RWPE2 (cell line): Measurements from ENCODE around the gene FOXR1.
A peak's percentile ranks its signal among the peaks of the same experiment; 100 is the strongest.

Experiments
- ATAC-seq: fragments of 200-7000 bp; cut with Tn5 transposase; 3 replicates; pipeline ENCODE4 v1.9.1; 2021; ENCODE audit warnings: low read depth
- DNase-seq: peaks from one replicate; pipeline ENCODE4 v3.0.0-alpha.2; 2020; ENCODE audit warnings: low spot score
- H3K27ac ChIP-seq: fragments of 450-650 bp; 2 replicates; pipeline ENCODE4 v1.5.1; 2017; ENCODE audit warnings: mild to moderate bottlenecking; ENCODE audit not compliant: poor library complexity, severe bottlenecking
- H3K27me3 ChIP-seq: fragments of 250-450 bp; sonication (Bioruptor Pico); 2 replicates; pipeline ENCODE4 v1.5.1; 2021; ENCODE audit warnings: mild to moderate bottlenecking, moderate library complexity; ENCODE audit not compliant: insufficient read depth, poor library complexity, severe bottlenecking
- H3K36me3 ChIP-seq: fragments of 250-450 bp; sonication (Bioruptor Pico); 2 replicates; pipeline ENCODE4 v1.5.1; 2020; ENCODE audit warnings: low read depth, mild to moderate bottlenecking, moderate library complexity
- H3K4me1 ChIP-seq: fragments of 250-450 bp; sonication (Bioruptor Pico); 2 replicates; pipeline ENCODE4 v1.5.1; 2021; ENCODE audit warnings: mild to moderate bottlenecking, moderate library complexity; ENCODE audit not compliant: insufficient read depth, poor library complexity, severe bottlenecking
- H3K4me3 ChIP-seq: fragments of 250-450 bp; sonication (Bioruptor Pico); 2 replicates; pipeline ENCODE4 v1.5.1; 2021; ENCODE audit warnings: mild to moderate bottlenecking, moderate library complexity; ENCODE audit not compliant: severe bottlenecking
- H3K9me3 ChIP-seq: fragments of 250-450 bp; sonication (Bioruptor Pico); 2 replicates; pipeline ENCODE4 v1.5.1; 2021; ENCODE audit warnings: mild to moderate bottlenecking, moderate library complexity; ENCODE audit not compliant: severe bottlenecking
- TF ChIP-seq, protein P1 (sequence below): fragments of 450-650 bp; IDR thresholded peaks from one replicate; pipeline ENCODE4 v1.5.1; 2017; ENCODE audit warnings: mild to moderate bottlenecking, moderate library complexity; ENCODE audit not compliant: poor library complexity, severe bottlenecking

FOXR1 gene

GRCh38 chr11:119018074-119018938 is 46.7 kb downstream of the FOXR1 start, which contains the start of the genes RPS25 and TRAPPC4:
RPS25 (minus strand) TSS chr11:119018343; CDS start chr11:119018284, 59 bp downstream.
TRAPPC4 (plus strand) TSS chr11:119018766; CDS start chr11:119018796, 30 bp downstream.
- DNase-seq (peak; percentile 97), ATAC-seq (peak; percentile 87)
- H3K9me3 ChIP-seq: no peaks in the 10 kb centered on the region
- peaks cover 75% of the 10 kb centered on the region for H3K36me3 ChIP-seq
- peaks cover 19% of the 10 kb centered on the region for H3K4me1 ChIP-seq
- H3K4me3 ChIP-seq: peak within 1 kb of the TSS; percentile 85
- H3K27me3 ChIP-seq: no peaks in the 10 kb centered on the region
- peak within 1 kb of the TSS; percentile 82 for H3K27ac ChIP-seq
- TF ChIP-seq, protein P1, sequence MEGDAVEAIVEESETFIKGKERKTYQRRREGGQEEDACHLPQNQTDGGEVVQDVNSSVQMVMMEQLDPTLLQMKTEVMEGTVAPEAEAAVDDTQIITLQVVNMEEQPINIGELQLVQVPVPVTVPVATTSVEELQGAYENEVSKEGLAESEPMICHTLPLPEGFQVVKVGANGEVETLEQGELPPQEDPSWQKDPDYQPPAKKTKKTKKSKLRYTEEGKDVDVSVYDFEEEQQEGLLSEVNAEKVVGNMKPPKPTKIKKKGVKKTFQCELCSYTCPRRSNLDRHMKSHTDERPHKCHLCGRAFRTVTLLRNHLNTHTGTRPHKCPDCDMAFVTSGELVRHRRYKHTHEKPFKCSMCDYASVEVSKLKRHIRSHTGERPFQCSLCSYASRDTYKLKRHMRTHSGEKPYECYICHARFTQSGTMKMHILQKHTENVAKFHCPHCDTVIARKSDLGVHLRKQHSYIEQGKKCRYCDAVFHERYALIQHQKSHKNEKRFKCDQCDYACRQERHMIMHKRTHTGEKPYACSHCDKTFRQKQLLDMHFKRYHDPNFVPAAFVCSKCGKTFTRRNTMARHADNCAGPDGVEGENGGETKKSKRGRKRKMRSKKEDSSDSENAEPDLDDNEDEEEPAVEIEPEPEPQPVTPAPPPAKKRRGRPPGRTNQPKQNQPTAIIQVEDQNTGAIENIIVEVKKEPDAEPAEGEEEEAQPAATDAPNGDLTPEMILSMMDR: no peak

GRCh38 chr11:119019996-119020395 is 48.4 kb downstream of the FOXR1 start:
- H3K9me3 ChIP-seq: no peaks in the 10 kb centered on the region
- peak overlapping the region; percentile 85 for H3K4me3 ChIP-seq
- TF ChIP-seq, protein P1: no peak
- H3K36me3 ChIP-seq: peaks cover 75% of the 10 kb centered on the region
- H3K27ac ChIP-seq: no peak overlapping the region
- H3K4me1 ChIP-seq: peaks cover 19% of the 10 kb centered on the region
- ATAC-seq (no peak), DNase-seq (no peak)
- H3K27me3 ChIP-seq: no peaks in the 10 kb centered on the region

DNA sequence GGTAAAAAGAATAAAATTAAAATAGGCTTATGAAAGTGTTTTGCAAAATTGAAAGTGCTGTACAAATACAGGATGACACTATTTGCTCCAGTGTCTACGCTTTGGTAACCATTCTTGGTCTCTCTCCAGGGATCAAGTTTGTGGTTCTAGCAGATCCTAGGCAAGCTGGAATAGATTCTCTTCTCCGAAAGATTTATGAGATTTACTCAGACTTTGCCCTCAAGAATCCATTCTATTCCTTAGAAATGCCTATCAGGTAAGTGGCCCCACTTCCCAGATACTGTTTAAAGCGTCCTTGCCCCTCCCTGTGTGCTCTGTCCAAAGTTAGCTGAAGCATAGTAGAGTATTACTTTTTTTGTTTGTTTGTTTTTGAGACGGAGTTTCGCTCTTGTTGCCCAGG is 50.1 kb downstream of the FOXR1 start:
- TF ChIP-seq, protein P1: no peak
- DNase-seq (no peak), ATAC-seq (no peak)
- Histone ChIP-seq H3K9me3 (no peaks in the 10 kb centered on the region), H3K36me3 (peaks cover 65% of the 10 kb centered on the region), H3K4me3 (no peak overlapping the region), H3K27ac (no peak overlapping the region), H3K4me1 (peaks cover 14% of the 10 kb centered on the region), H3K27me3 (no peaks in the 10 kb centered on the region)

DNA sequence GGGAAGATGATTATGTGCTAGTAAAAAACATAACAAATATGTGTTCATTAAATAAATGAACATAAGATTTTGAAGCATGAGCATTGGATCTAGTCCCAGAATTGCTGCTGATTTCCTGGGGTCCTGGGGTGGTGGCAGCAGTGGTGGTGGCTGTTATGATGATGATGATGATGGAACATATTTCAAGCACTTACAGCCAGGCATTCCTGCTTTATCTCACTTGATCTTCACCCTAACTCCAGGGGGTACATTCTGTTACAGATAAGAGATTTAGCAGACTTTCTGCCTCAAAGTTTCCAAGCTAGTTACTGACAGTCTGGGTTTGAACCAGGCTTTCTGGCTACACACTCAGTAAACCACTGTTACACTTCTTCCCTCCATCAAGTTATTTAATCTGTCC is 52.2 kb downstream of the FOXR1 start:
- Histone ChIP-seq H3K4me3 (no peak overlapping the region), H3K4me1 (peaks cover 7% of the 10 kb centered on the region), H3K36me3 (peaks cover 62% of the 10 kb centered on the region), H3K27me3 (no peaks in the 10 kb centered on the region), H3K27ac (peak overlapping the region; percentile 24), H3K9me3 (no peaks in the 10 kb centered on the region)
- no peak for ATAC-seq
- no peak for DNase-seq
- TF ChIP-seq, protein P1: no peak
